Activated naive CD4-positive, alpha-beta T cell treated with anti-CD3 and anti-CD28 coated beads, Interleukin-2, amount 50 U/mL, for 16 hours (primary cell): Measurements from ENCODE around the gene GSK3A.
"Not testable (repeated sequence)": the region's sequence is repeated elsewhere in the genome, so short reads cannot be mapped to it uniquely, and the experiment has no call there.

Source experiments
- DNase-seq: peaks from one replicate; pipeline ENCODE4 v3.0.0-alpha.2; 2020

Gene GSK3A

DNA sequence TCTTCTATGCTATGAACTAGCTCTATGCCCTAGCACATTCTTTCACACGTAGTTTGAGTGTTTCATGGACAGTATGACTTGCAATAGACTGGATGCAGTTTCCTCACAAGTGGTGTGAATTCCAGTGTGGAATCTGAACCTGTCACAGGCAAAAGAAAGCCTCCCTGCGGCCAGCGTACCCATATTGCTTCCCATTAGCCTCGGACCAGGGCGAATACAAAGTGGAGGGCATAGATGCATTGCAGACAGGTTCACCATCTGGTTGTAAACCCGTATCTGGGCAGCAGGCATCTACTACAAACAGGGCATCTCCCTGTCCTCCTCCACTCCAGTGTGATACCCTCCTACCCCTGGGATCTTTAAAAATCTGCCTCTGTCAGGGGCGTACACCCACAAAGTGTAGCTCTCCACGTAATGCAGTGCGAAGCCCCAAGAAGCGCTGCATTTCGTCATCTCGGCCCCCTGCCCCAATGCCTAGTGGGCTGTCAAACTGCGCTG, 25.3 kb upstream of the GSK3A start:
- DNase-seq, result no peak

GRCh38 chr19:42266928-42267603, 24.7 kb upstream of the GSK3A start:
- DNase-seq, result not testable (repeated sequence)

GRCh38 chr19:42266105-42266504, 23.7 kb upstream of the GSK3A start:
- not testable (repeated sequence) for DNase-seq

- no peak for DNase-seq
Measured at GRCh38 chr19:42261763-42262162, 19.4 kb upstream of the GSK3A start.

DNA sequence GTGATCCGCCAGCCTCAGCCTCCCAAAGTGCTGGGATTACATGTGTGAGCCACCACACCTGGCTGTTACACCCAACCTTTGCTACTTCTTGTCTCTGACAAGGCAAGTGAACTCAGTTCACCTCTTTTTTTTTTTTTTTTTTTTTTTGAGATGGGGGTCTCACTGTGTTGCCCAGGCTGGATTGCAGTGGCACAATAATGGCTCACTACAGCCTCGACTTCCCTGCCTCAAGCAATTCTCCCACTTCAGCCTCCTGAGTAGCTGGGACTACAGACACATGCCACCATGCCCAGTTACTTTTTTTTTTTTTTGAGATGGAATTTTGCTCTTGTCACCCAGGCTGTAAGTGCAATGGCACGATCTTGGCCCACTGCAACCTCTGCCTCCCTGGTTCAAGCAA, 15.4 kb upstream of the GSK3A start:
- DNase-seq, result not testable (repeated sequence)

DNA sequence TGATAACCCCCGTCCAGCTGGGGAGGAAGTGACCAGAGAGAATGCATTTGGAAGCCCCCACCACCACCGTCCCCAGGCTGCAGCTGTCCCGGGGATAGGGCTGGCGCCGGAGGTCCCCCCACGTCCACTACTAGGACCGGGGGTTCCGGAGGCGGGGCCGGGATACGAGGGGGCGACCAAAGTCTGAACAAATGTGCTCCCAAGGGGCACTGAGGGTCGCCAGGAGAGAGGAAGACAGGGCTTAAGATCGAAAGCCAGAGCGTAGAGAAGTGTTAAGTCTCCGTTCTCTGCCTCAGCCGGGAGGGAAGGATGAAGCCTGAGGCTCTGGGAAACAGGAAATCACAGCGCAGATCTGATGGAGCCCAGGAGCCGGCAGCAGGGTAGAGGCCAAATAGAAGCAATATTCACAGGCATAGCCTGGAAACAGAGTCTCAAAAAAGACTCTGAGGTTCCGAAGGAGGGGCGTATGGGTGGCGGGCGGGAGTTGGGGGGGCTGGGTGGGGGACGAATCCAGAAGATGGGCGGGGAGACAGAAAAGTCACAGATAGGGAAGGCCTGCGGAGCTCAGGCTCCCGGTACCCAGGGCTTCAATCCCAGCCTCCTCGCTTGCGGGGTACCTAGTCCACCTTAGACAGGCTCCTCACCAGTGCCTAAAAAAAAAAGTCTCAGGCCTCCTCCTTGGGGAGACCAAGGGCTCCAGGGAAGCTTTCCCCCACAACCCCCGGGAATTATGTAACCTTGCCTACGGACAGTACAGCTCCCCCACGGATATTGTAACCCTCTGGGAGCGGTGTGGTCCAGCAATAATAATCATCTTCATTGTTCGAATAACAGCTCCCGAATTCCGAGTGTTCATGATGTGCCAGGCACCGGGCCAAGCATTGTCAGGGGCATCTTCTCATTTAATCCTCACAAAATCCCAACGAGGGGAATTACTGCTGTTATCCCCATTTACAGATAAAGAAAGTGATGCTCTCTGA, 13.7 kb upstream of the GSK3A start:
- DNase-seq, result no peak

DNA sequence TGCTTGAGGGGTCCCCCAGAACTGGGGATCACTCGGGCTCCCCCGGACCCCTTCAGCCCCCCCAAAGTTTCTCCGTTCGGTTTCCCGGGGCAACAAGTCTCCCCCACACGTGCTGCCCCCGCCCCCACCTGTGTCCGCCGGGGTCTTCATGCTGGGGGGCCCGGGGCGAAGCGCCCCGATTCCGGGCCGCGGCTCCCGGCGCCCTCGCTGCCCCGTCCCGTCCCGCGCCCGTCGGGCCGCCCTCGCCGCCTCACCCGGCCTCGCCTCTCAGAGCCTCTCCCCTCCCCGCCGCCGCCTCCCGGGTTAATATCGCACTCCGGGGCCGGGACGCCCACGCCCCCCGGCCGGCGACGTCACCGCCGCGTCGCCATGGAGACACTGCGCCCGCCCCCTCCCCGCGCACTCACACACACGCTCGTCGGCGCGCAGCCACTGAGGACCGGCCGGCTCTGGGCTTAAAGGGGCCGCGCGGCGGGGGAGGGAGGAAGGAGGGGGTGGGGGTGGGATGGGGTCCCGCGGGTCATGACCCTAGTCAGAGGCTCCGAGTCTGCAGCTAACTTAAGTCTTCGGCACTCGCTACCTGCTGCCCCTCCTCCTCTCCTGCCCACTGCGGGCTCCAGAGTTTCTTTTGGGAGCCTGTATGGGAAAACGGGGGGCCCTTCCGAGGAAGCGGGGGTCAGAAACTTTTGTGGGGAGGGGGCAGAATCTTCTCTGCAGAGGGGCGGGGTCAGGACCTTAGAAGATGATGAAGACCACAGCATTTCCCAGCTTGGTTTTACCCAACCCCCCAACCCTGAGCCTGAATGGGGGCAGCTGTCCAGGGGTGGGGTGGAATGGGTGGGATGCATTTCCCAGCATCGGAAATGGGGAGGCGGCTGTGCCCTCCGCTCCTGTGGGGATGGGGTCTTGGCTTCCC, 12.7 kb upstream of the GSK3A start, which contains the start of gene ERF:
Gene ERF, minus strand, starts transcription at position 279 of the 916 bp plus-strand sequence. Its CDS starts 129 bp downstream, at position 150.
- peak; percentile 93 for DNase-seq

DNA sequence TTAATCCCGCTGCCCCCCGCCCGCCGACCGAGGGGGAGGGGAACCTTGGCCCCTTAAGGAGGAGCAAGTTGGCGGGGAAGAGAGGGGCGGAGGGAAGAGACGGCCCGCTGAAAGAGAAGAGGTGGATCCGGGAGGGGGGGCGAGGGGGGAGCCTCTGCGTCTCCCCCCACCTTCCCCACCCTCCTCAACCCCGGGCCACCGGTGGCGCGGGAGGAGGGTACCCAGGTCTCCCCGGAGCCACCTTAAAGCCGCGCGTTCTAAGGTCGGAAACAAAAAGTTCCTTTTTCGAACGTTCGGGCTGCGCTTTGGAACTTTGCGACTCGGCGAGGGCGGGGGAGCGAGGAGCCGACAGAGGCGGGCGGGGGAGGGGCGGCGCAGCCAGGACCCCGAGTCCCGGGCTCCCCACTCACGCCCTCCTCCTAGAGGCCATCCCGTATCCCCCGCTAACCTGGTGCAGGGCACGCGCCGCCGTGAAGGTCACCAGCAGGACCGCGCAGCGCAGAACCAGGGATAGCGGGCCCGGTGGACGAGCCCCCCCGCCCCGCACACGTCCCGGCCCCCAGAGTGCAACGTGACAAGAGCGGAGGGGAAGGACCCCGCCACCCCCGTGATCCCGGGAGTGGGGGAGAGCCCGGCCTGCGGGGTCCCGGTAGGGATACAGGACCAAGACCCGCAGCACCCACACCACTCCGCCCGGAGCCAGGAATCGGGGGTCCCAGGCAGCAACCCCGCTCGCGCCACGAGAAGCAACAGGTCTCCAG, 11.9 kb upstream of the GSK3A start:
- peak; percentile 85 for DNase-seq

DNA sequence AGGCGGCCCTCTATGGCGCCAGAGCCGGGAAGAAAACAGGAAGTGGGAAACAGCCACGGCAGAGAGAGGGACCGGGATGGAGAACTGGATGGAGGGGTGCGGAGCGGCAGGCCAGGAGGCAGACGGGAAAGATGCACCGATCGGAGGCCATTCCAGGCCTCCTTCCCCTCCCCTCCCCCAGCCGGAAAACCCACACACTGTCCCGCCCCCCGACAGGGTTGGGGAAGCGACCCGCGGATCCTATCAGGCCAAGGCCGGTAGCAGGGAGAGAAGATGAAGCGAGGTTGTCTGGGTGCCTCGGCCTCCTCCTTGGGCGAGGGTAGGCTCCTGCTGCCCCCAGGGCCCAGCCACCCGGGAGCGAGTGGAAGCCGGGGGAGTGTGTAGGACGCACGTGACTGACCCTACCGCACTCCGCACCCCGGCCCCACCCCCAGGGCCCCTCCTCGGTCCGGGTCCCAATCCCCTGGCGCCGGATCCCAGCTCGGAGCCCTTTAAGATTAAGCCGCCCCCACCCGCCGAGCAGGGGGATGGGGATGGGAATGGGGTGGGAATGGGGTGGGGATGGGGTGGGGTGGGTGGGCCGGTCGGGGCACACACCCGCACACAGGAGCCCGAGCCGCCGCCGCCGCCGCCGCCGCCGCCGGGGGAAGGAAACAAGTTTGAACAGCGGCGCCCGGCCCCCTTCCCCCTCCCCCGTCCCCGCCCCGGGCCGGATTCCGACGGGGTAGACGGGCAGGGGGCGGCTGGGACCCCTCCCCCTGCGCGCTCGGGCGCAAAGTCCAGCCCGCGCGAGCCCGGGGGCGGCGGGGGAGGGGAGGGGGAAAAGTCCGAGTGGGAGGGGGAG, 11.1 kb upstream of the GSK3A start:
- peak; percentile 70 for DNase-seq

GRCh38 chr19:42252365-42253244, 10.2 kb upstream of the GSK3A start:
- no peak for DNase-seq

DNA sequence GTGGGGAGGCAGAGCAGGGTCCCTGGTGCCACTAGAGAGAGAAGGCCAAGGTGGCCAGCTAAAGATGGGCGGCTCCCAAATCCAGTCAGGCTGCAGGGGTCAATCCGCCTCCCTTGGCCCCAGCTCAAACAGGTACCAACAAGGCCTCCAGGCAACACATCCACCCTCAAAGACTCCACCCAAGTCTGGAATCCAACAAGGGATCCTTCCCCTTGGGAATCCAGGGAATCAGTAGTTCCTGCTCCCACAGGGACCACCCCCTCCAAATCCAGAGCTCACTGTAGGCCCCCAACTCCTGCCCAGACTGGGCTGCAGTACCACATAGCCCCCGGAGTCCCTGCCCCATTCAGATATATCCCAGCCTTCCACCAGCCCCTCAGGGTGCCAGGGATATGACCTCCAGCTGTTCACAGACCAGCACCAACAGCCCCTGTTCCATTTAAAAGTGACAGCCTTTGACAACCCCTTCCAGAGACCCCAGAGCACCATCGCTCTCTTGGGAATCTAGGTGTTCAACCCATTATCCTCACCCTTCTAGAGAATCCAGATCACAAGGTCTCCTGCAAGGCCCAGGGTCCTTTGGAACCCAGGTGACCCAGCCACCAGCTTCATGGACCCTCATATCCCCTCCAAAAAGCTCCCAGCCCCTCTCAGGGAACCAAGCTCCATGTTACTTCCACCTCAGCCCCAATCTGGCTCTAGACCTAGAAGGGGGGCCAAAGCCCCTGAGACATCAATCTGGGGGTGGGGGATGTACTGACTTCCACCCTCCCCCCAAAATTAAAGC, 9.4 kb upstream of the GSK3A start:
- no peak for DNase-seq

- DNase-seq, result no peak
Measured at GRCh38 chr19:42250666-42251531, 8.5 kb upstream of the GSK3A start.

- no peak for DNase-seq
Measured at GRCh38 chr19:42250183-42250665, 7.8 kb upstream of the GSK3A start.

DNA sequence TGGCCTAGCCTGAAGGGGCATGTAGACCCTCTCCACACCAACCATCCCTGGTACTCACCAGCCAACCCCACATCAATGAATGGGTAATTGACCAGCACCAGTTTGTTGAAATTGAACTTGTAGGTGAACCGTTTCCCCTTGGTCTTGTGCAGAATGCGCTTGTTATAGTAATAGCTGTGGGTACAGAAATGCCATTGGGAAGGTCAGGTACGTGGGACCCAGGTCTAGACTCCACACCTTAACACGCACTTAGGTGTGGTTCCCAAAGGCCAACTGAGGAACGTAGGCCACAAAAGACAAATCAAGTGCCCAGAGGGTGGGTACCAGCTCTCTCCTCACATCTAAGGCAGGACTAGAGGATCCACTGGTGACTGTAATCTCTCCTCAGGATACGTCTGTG, 7.4 kb upstream of the GSK3A start:
- no peak for DNase-seq

- no peak for DNase-seq
Measured at GRCh38 chr19:42249149-42249750, 6.8 kb upstream of the GSK3A start.

DNA sequence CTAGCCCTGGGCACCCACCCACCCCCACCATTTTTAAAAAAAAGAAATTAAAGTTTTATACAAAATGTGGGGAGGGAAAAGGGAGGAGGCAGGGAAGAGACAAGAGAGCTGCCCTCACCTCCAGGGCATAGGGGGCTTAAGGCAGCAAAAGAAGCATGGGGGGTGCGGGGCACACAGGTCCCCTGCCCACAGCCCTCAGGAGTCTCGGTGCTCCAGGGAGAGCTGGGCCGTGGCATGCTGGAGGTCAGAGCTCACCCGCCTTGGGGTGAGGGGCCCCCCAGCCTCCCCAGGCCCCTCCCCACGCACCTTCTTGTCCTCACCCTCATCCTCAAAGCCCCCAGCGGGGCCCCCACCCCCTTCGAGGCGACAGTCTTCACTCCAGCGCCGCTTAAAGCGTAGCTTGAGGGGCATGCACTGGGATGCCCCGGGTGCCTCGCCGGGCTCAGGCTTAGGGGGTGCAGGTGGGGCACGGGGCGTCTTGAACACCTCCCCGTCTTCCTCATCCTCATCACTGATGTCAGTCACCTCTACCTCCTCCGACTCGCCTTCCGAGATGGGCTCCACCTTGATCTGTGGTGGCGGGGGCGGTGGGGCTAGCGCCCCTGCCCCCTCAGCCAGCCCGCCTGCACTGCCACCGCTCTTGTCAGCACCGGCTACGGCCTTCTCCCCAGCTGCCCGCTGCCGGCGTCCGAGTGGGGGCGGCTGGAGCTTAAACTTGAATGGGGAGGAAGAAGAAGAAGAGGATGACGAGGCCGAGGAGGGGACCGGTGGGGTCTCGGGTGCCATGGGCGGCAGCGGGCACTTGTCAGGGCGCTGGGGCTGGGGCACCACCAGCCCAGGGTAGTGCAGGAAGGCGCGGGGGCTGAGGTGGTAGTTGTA, 6.1 kb upstream of the GSK3A start:
- DNase-seq, result no peak
